Mammary epithelial cell (primary cell): ENCODE data around the gene DDX10.

Experiments used
- EZH2 ChIP-seq: IDR thresholded peaks from 2 replicates; pipeline ENCODE4 v1.6.1; 2012; ENCODE audit warnings: low read length, inconsistent platforms, borderline replicate concordance
- TF ChIP-seq, protein P1 (sequence below), 2 donors: IDR thresholded peaks in 1 of 2; conservative IDR thresholded peaks in 1 of 2; 2 replicates each; pipeline ENCODE4 v1.5.1; 2011 to 2012; ENCODE audit warnings: inconsistent platforms in 2 of 2, low read length in 2 of 2, mild to moderate bottlenecking in 2 of 2, control low read depth in 1 of 2, low read depth in 1 of 2; ENCODE audit not compliant: insufficient read depth in 1 of 2; ENCODE audit errors: extremely low read depth in 1 of 2

DNA sequence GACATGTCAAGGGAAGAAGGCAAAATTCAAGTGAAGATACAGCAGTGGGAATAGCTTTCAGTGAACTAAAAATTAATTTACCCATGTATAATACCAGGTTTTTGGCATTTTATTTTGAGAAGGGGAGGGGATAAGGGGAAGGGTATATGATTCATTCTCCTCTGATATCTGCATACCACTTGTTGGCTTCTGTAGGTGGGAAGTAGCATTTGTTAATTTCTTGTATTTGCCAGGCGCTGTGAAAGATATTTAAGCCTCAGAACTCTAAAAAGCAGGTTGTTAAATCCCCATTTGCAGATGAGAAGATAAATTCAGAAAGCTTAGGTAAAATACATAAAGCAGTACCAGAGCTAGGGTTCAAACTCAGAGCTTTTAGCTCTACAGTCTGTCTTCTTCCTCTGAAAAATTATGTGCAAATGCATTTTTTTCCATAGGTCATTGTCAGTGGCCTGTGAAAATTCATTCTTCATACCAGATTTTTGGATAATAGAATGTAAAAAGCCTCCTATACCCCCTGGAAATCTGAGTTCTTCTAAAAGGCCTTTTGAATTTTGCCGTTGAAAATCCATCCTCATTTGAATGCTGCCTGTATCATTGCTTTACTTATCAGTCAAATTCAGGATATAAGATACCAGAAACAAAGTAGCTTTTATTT, 221.3 kb downstream of the DDX10 start:
- TF ChIP-seq, protein P1, sequence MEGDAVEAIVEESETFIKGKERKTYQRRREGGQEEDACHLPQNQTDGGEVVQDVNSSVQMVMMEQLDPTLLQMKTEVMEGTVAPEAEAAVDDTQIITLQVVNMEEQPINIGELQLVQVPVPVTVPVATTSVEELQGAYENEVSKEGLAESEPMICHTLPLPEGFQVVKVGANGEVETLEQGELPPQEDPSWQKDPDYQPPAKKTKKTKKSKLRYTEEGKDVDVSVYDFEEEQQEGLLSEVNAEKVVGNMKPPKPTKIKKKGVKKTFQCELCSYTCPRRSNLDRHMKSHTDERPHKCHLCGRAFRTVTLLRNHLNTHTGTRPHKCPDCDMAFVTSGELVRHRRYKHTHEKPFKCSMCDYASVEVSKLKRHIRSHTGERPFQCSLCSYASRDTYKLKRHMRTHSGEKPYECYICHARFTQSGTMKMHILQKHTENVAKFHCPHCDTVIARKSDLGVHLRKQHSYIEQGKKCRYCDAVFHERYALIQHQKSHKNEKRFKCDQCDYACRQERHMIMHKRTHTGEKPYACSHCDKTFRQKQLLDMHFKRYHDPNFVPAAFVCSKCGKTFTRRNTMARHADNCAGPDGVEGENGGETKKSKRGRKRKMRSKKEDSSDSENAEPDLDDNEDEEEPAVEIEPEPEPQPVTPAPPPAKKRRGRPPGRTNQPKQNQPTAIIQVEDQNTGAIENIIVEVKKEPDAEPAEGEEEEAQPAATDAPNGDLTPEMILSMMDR (conservative IDR thresholded peaks at IDR 0.05 in 1 of 2, IDR thresholded peaks at IDR 0.05 in 1 of 2; ENCODE audit: extremely low read depth in 1 of 2, insufficient read depth in 1 of 2, low read depth in 1 of 2, low read length in 2 of 2): no peak
- TF ChIP-seq EZH2: no peak
